ENCODE results near the gene GCK.

GCK gene

GRCh38 chr7:44145969-44146911, 43.0 kb downstream of the GCK start:
- Mint-ChIP-seq H3K36me3 (no peaks in the 10 kb centered on the region), H3K27me3 (peaks cover 58% of the 10 kb centered on the region), H3K4me1 (peaks cover 16% of the 10 kb centered on the region), H3K4me3 (peak overlapping the region; percentile 62), H3K9me3 (no peaks in the 10 kb centered on the region), H3K27ac (no peak overlapping the region)
- peak; percentile 80 for DNase-seq
- CTCF ChIA-PET, result no interaction called here

- Mint-ChIP-seq H3K4me1 (peaks cover 16% of the 10 kb centered on the region), H3K27ac (no peak overlapping the region), H3K4me3 (peak overlapping the region; percentile 62), H3K27me3 (peaks cover 58% of the 10 kb centered on the region), H3K9me3 (no peaks in the 10 kb centered on the region), H3K36me3 (no peaks in the 10 kb centered on the region)
- peak; percentile 68 for DNase-seq
- CTCF ChIA-PET, result no interaction called here
Measured at GRCh38 chr7:44145479-44145968, 43.7 kb downstream of the GCK start.

- Mint-ChIP-seq H3K4me1 (peaks cover 16% of the 10 kb centered on the region), H3K27ac (no peak overlapping the region), H3K27me3 (peaks cover 58% of the 10 kb centered on the region), H3K9me3 (no peaks in the 10 kb centered on the region), H3K4me3 (peak overlapping the region; percentile 62), H3K36me3 (no peaks in the 10 kb centered on the region)
- DNase-seq, result no peak
- CTCF ChIA-PET, result no interaction called here
Measured at GRCh38 chr7:44144968-44145478, 44.2 kb downstream of the GCK start.

- Mint-ChIP-seq H3K27ac (no peak overlapping the region), H3K27me3 (peaks cover 63% of the 10 kb centered on the region), H3K4me1 (peaks cover 16% of the 10 kb centered on the region), H3K36me3 (no peaks in the 10 kb centered on the region), H3K4me3 (no peak overlapping the region), H3K9me3 (no peaks in the 10 kb centered on the region)
- CTCF ChIA-PET, result no interaction called here
- DNase-seq, result peak; percentile 6
Measured at GRCh38 chr7:44144426-44144967, 44.7 kb downstream of the GCK start.

- no peaks in the 10 kb centered on the region for H3K36me3 Mint-ChIP-seq
- H3K27ac Mint-ChIP-seq, result no peak overlapping the region
- H3K4me3 Mint-ChIP-seq, result no peak overlapping the region
- peaks cover 16% of the 10 kb centered on the region for H3K4me1 Mint-ChIP-seq
- CTCF ChIA-PET, result no interaction called here
- H3K9me3 Mint-ChIP-seq, result no peaks in the 10 kb centered on the region
- H3K27me3 Mint-ChIP-seq, result peaks cover 66% of the 10 kb centered on the region
- peak; percentile 13 for DNase-seq
Measured at GRCh38 chr7:44143646-44144250, 45.5 kb downstream of the GCK start.

- no peaks in the 10 kb centered on the region for H3K9me3 Mint-ChIP-seq
- no peak for DNase-seq
- peaks cover 64% of the 10 kb centered on the region for H3K27me3 Mint-ChIP-seq
- no peak overlapping the region for H3K4me3 Mint-ChIP-seq
- CTCF ChIA-PET, result interaction anchor here (0.6 to 1.5 kb wide), 3 partner anchors 12 to 392 kb away, joined by 3 read pairs; no protein-coding TSS in a partner anchor
- no peaks in the 10 kb centered on the region for H3K36me3 Mint-ChIP-seq
- no peak overlapping the region for H3K27ac Mint-ChIP-seq
- peaks cover 16% of the 10 kb centered on the region for H3K4me1 Mint-ChIP-seq
Measured at GRCh38 chr7:44142028-44142427, 47.2 kb downstream of the GCK start.

GRCh38 chr7:44141221-44141850, 47.9 kb downstream of the GCK start, which contains the start of gene MYL7:
Gene MYL7 (minus strand): TSS chr7:44141332. CDS start chr7:44141305, 27 bp downstream.
- no peak within 1 kb of the TSS for H3K27ac Mint-ChIP-seq
- H3K4me1 Mint-ChIP-seq, result peaks cover 12% of the 10 kb centered on the region
- CTCF ChIA-PET, result interaction anchor here (0.9 to 1.5 kb wide), 2 partner anchors 13 to 393 kb away, joined by 3 read pairs; no protein-coding TSS in a partner anchor
- no peaks in the 10 kb centered on the region for H3K9me3 Mint-ChIP-seq
- peaks cover 58% of the 10 kb centered on the region for H3K27me3 Mint-ChIP-seq
- no peaks in the 10 kb centered on the region for H3K36me3 Mint-ChIP-seq
- no peak within 1 kb of the TSS for H3K4me3 Mint-ChIP-seq
- DNase-seq, result no peak

GRCh38 chr7:44140341-44140740, 48.9 kb downstream of the GCK start:
- CTCF ChIA-PET, result no interaction called here
- no peaks in the 10 kb centered on the region for H3K36me3 Mint-ChIP-seq
- peaks cover 52% of the 10 kb centered on the region for H3K27me3 Mint-ChIP-seq
- H3K9me3 Mint-ChIP-seq, result no peaks in the 10 kb centered on the region
- peaks cover 4% of the 10 kb centered on the region for H3K4me1 Mint-ChIP-seq
- no peak overlapping the region for H3K4me3 Mint-ChIP-seq
- DNase-seq, result no peak
- H3K27ac Mint-ChIP-seq, result no peak overlapping the region

- Mint-ChIP-seq H3K27ac (no peak overlapping the region), H3K36me3 (no peaks in the 10 kb centered on the region), H3K4me3 (no peak overlapping the region), H3K4me1 (no peaks in the 10 kb centered on the region), H3K9me3 (no peaks in the 10 kb centered on the region), H3K27me3 (peaks cover 52% of the 10 kb centered on the region)
- CTCF ChIA-PET, result no interaction called here
- no peak for DNase-seq
Measured at GRCh38 chr7:44139311-44140010, 49.8 kb downstream of the GCK start.

- no peak for DNase-seq
- no peak overlapping the region for H3K27ac Mint-ChIP-seq
- no peaks in the 10 kb centered on the region for H3K36me3 Mint-ChIP-seq
- no peaks in the 10 kb centered on the region for H3K4me1 Mint-ChIP-seq
- H3K27me3 Mint-ChIP-seq, result peaks cover 49% of the 10 kb centered on the region
- CTCF ChIA-PET, result no interaction called here
- H3K4me3 Mint-ChIP-seq, result no peak overlapping the region
- H3K9me3 Mint-ChIP-seq, result no peaks in the 10 kb centered on the region
Measured at GRCh38 chr7:44138698-44139097, 50.5 kb downstream of the GCK start.

GRCh38 chr7:44136731-44137130, 52.5 kb downstream of the GCK start:
- no peaks in the 10 kb centered on the region for H3K9me3 Mint-ChIP-seq
- H3K27ac Mint-ChIP-seq, result no peak overlapping the region
- no peak for DNase-seq
- H3K4me1 Mint-ChIP-seq, result no peaks in the 10 kb centered on the region
- CTCF ChIA-PET, result no interaction called here
- peaks cover 50% of the 10 kb centered on the region for H3K27me3 Mint-ChIP-seq
- no peak overlapping the region for H3K4me3 Mint-ChIP-seq
- no peaks in the 10 kb centered on the region for H3K36me3 Mint-ChIP-seq

- no peaks in the 10 kb centered on the region for H3K9me3 Mint-ChIP-seq
- H3K4me3 Mint-ChIP-seq, result no peak overlapping the region
- no peaks in the 10 kb centered on the region for H3K4me1 Mint-ChIP-seq
- DNase-seq, result no peak
- H3K27me3 Mint-ChIP-seq, result peaks cover 56% of the 10 kb centered on the region
- no peak overlapping the region for H3K27ac Mint-ChIP-seq
- CTCF ChIA-PET, result interaction anchor here (0.6 kb wide), 1 partner anchor 269 kb away, joined by 3 read pairs; no protein-coding TSS in a partner anchor
- H3K36me3 Mint-ChIP-seq, result no peaks in the 10 kb centered on the region
Measured at GRCh38 chr7:44134943-44135628, 54.2 kb downstream of the GCK start.

- Mint-ChIP-seq H3K27me3 (peaks cover 53% of the 10 kb centered on the region), H3K9me3 (no peaks in the 10 kb centered on the region), H3K4me1 (peaks cover 3% of the 10 kb centered on the region), H3K4me3 (no peak overlapping the region), H3K27ac (no peak overlapping the region), H3K36me3 (no peaks in the 10 kb centered on the region)
- CTCF ChIA-PET, result no interaction called here
- DNase-seq, result no peak
Measured at GRCh38 chr7:44133295-44133694, 55.9 kb downstream of the GCK start.

Measured in activated naive CD4-positive, alpha-beta T cell treated with anti-CD3 and anti-CD28 coated beads, Interleukin-2, amount 10 ng/mL, durations not matched to agents 7 days and 5 days (primary cell).